Sigmoid colon (tissue), 4 donors: ENCODE results near the gene RAB11FIP5.

Experiments used
- CTCF ChIP-seq, 4 experiments: fragments of 450-650 bp in 3 of 4; fragments of 200-600 bp in 1 of 4; IDR thresholded peaks; one replicate each; pipeline ENCODE4 v1.5.1; 2016 to 2019; ENCODE audit warnings: antibody characterized with exemption in 4 of 4, mild to moderate bottlenecking in 3 of 4, moderate library complexity in 2 of 4
- POLR2AphosphoS5 ChIP-seq, 4 donors: sonication (generic); formaldehyde crosslinking; IDR thresholded peaks; one replicate each; pipeline ENCODE4 v1.6.1; 2017; ENCODE audit warnings: antibody characterized with exemption in 4 of 4

- TF ChIP-seq CTCF (IDR thresholded peaks at IDR 0.05) = no peak
- no peak for TF ChIP-seq POLR2AphosphoS5 (IDR thresholded peaks at IDR 0.05)
These were observed 40.3 kb downstream of the RAB11FIP5 start for GRCh38 chr2:73072416-73072815.
